GM19193 (cell line): ENCODE results near the gene TOP2B.

Source experiments
- POLR2A ChIP-seq: IDR thresholded peaks from 4 replicates; pipeline ENCODE4 v1.6.1; 2011; ENCODE audit not compliant: insufficient read depth, insufficient read length; ENCODE audit errors: extremely low read depth

TOP2B gene

DNA sequence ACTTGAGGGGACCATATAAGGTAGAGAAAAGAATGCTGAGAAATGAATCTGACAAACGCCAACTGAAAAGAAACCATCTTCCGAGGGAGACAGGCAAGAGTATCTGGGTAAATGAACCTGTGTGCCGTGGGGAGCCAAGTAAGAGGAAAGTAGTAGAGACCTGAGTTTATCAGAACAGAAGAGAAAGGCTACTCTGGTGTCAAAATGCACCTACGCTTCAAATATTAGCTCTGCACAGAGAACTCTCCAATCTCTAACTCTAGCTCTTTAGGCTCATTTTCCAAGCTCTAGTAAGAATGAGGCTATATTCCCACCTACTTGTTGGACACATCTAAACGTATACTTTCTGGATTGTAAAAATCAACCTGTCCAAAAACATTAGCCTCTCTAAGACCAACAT lies 53.5 kb downstream of the TOP2B start:
- TF ChIP-seq POLR2A = no peak

- no peak for TF ChIP-seq POLR2A
Measured at GRCh38 chr3:25610779-25611178, 53.9 kb downstream of the TOP2B start.

GRCh38 chr3:25610167-25610566 lies 54.5 kb downstream of the TOP2B start:
- TF ChIP-seq POLR2A = no peak

DNA sequence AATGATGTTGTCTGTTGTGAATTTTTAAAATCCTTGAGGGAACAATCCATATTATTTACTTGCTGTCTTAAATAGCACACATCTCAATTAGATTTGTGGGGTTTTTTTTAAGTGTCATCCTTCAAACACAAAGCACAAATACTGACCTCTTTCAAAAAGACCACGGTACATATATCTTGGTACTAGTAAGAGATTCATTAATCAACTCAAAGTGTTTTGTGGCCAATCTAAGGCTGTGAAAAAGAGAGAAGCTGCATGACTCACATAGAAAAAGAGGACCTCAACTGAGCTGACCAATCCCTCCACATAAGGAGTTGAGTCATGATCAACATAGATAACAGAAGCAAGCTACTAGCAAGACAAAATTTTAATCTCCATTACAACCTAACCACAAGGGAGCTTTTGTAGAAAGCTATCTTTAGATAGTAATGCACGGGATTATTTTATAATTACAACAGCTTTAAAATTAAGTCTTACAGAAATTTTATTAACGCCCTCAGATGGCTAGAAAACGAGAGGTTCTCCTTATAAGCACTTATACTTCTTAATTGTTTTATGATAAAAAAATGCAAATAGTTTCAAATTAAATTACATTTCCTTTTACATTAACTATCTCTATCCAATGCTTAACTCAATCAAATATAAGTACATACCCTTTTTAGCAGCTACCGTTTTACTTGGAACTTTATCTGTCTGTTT lies 60.5 kb downstream of the TOP2B start:
- TF ChIP-seq POLR2A = no peak

DNA sequence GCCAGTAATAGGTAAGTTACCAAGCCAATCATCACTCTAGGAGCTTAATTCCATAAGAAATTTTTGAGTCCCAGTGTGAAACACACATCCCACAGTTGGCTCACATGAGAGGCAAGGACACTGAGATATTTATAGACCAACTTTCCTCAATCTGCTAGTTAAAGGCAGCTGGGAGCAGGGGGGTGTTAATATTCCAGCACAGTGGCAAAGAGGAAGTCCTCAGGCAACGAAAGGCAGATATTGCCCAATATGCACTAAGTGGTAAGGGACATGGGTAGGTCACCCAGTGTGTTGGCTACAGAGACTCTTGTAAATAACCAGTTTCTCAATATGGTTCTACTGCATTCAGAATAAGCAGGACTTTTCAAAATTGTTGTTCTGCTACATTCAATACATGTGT lies 61.0 kb downstream of the TOP2B start:
- TF ChIP-seq POLR2A = no peak

GRCh38 chr3:25597535-25598101 lies 67.1 kb downstream of the TOP2B start:
- TF ChIP-seq POLR2A = no peak

DNA sequence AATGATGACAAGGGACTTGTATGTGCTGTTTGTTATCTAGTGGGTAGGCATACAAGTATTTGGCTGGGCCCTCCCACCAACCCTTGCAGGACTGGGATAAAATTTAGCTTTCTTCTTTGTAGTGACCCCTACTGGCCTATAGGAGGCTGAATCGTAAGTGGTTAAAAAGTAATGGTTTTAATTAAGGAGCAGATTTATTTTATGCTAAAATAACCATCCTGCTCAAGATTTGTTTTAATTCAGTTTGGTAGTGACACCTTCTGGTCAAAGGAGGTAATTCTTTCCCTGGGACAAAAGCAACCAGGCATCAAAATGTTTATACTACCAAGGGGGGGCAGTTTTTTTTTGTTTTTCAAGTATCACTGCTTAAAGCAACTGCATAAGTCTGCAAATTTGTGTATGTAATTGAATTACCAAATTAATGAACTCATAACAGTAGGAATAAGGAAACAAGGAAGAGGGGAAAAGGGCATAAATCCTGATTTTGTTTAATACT lies 70.7 kb downstream of the TOP2B start:
- no peak for TF ChIP-seq POLR2A

DNA sequence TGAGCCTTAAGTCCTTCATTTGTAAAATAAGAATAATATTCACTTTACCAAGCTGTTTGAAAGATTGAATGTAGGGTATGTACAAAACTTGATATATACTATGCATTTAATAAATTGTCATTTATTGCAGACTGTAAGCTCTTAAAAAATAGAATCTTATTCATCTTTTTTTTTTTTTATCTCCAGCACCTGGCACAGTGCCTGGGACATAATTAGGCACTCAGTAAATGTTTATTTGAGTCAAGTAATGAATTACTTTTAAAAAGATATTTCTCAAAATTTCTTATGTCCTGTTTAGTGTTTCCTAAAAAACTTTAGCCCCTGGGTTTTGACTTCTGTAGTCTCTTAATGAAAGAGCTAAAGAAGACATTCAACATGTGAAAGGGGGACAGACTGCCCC lies 71.7 kb downstream of the TOP2B start:
- no peak for TF ChIP-seq POLR2A

- TF ChIP-seq POLR2A = no peak
Measured at GRCh38 chr3:25592510-25592968, 72.2 kb downstream of the TOP2B start.

DNA sequence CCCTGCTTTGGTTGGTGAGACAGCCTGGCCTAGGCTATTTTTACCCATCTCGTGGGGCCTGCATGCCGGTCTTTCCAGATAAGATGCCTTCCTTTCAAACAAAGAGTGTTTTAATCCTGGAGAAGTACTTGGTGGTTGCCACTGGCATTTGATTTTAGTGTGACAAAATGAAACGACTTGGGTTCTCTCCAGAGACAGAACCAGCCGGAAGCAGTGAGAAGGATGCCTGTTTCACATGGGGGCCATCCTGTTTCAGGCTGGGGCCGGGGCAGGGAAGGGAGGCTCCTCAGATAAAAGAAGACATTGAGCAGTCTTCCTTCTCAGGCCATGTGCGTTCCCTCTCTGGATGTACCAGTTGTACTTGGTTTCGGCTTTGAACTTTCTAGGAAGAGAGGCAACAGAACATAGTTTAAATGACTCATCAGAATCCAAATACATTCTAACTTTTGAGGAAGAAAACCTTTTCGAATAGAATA lies 74.9 kb downstream of the TOP2B start:
- TF ChIP-seq POLR2A = no peak

DNA sequence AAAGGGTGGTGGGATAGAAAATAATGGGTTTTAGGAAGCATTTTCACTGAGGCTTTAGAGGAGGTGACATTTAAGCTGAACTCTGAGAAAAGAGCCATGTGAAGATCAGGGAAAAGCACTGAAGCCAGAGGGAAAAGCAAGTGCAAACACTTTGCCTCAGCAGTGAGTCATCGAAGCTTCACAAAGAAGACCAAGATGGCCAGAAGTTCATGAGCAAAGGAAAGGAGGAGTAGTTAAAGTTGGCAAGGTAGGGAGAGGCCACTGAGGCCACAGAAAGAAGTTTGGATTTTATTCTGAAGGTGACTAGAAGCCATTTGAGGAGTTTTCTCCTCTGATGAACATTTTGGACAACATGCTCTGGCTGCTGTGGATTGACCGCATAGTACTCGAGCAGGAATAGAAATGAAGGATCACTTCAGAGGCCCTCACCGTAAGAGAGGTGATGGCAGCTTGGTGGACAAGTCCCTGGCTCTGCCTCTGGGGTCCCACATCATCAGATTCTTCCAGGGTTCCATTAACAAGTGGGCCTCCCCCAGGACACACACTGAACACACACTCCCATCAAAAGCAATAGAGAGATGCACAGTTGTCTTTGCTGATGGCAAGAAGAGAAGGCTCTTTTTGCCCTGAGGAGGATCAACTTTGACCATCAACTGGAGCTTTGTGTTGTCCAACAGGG lies 75.5 kb downstream of the TOP2B start:
- no peak for TF ChIP-seq POLR2A

GRCh38 chr3:25588441-25589103 lies 76.1 kb downstream of the TOP2B start:
- no peak for TF ChIP-seq POLR2A

GRCh38 chr3:25587975-25588374 lies 76.7 kb downstream of the TOP2B start:
- no peak for TF ChIP-seq POLR2A

DNA sequence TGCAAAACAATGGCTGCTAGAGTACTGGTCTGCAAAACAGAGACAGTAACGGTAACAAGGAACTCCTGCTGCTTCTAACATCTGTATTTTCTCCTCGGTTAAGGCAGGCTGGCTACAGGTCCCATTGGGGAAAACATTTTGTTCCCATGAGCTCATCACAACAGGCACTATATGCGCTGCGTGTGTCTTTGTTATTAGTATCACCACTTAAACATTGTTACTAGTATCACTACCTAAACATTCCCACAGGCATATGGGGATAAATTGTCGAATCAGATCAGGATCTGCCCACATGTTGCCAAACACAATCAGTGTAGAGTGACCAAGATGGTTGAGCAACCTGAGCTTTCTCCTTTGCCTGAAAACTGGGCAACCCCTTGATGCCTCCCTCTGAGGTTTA lies 77.2 kb downstream of the TOP2B start:
- no peak for TF ChIP-seq POLR2A

- TF ChIP-seq POLR2A = no peak
Measured at GRCh38 chr3:25587094-25587493, 77.6 kb downstream of the TOP2B start.

DNA sequence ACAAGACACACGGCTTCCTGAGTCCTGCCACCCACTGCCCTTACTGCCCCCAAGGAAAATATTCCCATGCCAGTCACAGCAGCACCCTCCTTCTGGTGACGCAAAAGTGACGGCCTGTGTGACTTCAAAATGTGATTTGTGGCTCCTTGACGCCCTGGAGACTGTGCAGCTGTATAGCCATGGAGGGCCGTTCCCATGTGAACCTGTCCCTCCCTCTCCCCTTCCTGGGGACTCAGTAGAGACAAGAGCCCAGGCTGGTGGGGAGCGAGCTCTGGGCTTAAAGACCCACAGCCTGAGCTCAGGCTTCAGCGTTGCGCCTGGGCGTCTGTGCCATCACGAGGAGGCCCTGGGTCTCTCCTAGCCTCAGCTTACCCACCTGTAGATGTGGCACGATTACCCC lies 78.2 kb downstream of the TOP2B start:
- no peak for TF ChIP-seq POLR2A

GRCh38 chr3:25586167-25586505 lies 78.6 kb downstream of the TOP2B start:
- TF ChIP-seq POLR2A = no peak
